A673 (cell line): Measurements from ENCODE around the gene MYO1C.

Experiments
- EZH2 ChIP-seq: fragments of 200-600 bp; sonication (generic); IDR thresholded peaks from 2 replicates; pipeline ENCODE4 v1.6.1; 2017; ENCODE audit warnings: borderline replicate concordance, low read depth, mild to moderate bottlenecking, mixed read lengths, antibody characterized with exemption, low read length; ENCODE audit not compliant: poor library complexity, severe bottlenecking
- TF ChIP-seq, protein P1 (sequence below): fragments of 300-800, 200-600 bp; sonication (generic); conservative IDR thresholded peaks from 2 replicates; pipeline ENCODE4 v1.5.1; 2017; ENCODE audit warnings: low read depth, mild to moderate bottlenecking, antibody characterized with exemption, low read length, moderate library complexity, mixed read lengths

DNA sequence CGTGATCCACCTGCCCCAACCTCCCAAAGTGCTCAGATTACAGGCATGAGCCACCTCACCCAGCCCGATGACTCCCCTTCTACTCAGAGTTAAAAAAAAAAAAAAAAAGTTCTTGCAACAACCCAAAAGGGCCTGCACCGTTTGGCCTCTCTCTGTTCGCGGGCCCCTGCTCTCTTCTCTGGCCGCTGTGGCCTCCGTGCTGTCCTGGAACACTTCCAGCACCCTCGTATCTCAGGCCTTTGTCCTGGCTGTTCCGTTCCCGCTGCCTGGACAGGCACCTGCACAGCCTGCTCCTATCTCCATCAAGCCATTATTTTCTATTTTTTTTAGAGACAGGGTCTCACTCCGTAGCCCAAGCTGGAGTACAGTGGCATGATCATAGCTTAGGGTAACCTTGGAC, 10.8 kb downstream of the MYO1C start:
- TF ChIP-seq, protein P1, sequence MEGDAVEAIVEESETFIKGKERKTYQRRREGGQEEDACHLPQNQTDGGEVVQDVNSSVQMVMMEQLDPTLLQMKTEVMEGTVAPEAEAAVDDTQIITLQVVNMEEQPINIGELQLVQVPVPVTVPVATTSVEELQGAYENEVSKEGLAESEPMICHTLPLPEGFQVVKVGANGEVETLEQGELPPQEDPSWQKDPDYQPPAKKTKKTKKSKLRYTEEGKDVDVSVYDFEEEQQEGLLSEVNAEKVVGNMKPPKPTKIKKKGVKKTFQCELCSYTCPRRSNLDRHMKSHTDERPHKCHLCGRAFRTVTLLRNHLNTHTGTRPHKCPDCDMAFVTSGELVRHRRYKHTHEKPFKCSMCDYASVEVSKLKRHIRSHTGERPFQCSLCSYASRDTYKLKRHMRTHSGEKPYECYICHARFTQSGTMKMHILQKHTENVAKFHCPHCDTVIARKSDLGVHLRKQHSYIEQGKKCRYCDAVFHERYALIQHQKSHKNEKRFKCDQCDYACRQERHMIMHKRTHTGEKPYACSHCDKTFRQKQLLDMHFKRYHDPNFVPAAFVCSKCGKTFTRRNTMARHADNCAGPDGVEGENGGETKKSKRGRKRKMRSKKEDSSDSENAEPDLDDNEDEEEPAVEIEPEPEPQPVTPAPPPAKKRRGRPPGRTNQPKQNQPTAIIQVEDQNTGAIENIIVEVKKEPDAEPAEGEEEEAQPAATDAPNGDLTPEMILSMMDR, result no peak
- no peak for TF ChIP-seq EZH2
